H4 (cell line): Measurements from ENCODE around the gene S100A11. TPM values are rescaled to one million over a fixed set of nuclear protein-coding genes. Genes with fewer than 3 reads are reported as not detected.
A peak's percentile ranks its signal among the peaks of the same experiment; 100 is the strongest.

Experiments used
- DNase-seq: peaks from one replicate; pipeline ENCODE4 v3.0.0-alpha.2; 2015; ENCODE audit warnings: low spot score
- total RNA-seq: library from RNA; depleted of rRNA; stranded (reverse); fragments of >200 nt; shearing (Covaris generic); gene quantifications from 2 replicates; pipeline ENCODE4 v1.2.3, GENCODE V29; 2014

The S100A11 gene
- total RNA-seq, 1 experiment from 2014 or later: 488 TPM

DNA sequence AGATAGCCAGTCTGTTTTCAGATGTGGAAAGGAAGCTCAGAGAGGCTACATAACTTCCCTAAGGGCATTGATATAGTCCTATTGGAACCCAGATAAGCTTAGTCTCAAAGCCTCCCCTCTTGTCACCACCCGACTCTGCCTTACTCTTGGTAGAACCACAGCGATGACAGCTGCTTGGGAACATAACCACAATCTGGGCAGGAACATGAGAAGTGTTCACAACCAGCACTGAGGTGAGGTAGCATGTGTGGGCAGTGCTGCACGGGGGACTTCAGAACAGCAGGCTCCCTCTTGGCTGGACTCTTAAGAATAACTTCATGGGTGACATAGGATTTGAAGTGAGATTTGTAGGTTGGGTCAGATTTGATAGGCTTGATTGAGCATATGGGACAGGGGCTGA, 33.8 kb downstream of the S100A11 start:
- DNase-seq: no peak

DNA sequence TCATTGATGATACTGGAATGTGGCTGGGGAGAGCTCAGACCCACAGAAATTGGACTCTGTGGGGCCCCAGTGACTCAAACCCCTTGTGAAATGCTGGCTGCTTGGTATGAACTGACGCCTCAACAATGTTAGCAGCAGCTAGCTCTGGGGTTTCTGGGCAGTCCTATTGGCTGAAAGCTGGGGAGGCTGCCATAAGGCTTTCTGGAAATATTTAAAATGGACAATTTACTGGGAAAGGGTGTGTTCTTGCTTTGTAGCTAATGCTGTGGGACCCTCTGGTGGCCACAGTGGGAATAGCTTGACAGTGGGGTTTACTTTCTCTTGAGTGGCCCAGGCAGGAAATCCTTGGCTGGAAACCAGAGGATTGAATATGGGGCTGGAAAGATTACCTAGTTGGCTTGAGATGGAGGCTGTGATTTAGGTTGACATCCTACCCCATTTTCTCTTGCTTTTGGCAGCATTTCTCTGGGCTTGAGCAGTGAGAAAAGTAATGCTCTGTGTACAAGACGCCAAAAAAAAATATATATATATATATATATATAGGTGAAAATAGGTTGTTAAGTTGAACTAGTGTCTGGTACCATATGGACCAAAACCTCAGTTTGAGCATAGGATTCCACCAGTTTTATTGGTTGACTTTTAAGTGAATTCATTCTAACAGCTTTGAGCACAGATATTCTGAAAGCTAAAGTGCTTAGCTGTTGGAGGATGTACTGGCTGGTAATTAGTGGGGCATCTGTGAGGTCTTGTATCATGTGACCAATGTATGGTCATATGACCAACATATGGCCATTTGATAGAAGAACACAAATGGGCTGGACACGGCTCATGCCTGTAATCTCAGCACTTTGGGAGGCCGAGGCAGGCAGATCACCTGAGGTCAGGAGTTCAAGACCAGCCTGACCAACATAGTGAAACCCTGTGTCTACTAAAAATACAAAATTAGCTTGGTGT, 34.9 kb downstream of the S100A11 start:
- DNase-seq: peak; percentile 86

DNA sequence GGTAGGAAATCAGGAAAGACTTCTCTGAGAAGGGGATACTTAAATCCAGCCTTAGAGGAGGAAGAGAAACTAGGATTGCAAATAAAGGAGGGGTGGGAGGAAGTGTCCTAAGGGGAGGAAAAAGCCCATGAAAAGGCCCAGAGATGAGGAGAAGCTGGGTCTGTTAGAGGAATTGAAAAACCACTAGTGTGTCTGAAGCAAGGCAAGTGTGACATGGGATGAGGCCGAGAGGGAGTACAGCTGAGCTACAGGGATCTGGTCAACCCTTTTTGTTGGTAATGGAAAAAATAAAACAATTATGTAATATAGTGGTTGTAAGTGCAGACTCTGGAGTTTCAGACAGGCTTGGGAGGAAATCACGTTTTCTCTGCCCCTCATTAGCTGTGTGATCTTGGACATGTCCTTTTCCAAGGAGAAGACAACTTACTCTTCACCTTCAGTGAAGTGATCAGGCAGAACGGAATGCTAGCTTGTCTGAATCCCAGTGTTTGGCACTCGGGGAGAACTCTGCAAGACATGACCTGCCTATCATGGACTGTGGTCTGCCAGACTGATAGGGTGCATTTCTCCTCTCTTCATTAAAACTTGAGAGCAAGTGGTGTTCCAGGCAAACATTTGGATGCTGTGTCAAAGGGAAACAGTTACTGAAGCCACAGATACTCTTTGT, 35.7 kb downstream of the S100A11 start:
- DNase-seq: no peak

DNA sequence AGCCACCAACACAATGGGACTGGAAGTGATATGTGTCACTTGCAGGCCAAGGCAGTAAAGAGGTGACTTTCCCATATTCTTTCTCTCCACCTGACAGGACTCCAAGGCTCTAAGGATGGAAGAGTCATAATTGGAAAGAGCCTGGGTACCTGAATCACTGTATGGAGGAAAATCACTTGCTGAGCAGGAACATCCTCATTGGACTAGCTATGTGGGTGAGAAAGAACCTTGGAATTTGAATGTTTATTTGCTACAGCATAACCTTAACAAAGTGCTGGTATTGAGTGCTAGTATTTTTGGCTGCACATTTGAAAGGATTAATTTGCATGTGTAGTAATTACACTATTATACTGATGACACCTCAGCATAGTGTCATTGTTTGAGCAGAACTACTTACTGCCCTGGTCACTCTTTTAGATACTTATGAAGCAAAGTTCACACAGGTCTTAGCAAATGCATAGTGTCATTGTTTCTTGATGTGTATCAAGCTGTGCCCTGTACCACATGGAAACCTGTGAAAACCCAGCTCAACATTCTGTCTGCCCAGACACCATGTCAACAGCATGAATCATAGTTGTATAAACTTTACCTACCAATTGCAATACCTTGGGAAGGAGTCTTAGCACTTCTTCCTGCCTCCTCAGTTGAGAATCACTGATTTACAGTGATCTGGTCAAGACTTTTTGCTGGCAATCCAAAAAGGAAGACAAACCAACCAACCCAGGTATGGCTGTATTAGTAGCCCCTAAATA, 38.0 kb downstream of the S100A11 start:
- peak; percentile 30 for DNase-seq

DNA sequence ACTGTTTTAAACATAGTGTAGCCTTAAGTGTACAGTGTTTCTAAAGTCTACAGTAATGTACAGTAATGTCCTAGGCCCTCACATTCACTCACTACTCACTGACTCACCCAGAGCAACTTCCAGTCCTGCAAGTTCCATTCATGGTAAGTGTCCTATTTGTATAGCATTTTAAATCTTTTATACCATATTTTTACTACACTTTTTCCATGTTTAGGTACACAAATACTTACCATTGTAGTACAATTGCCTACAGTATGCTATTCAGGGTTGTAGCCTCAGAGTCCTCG, 39.6 kb downstream of the S100A11 start:
- no peak for DNase-seq

DNA sequence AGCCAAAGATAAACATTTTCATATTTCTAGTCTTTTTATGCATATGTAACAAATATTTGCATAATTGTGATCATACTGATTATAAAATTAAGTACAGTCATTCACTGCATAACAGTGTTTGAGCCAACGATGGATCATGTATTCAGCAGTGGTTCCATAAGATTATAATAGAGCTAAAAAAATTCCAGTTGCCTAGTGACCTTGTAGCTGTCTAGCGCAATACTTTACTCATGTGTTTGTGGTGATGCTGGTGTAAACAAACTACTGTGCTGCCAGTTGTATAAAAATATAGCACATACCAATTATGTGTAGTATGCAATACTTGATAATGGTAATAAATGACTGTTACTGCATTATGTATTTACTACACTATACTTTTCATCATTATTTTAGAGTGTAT, 41.0 kb downstream of the S100A11 start:
- peak; percentile 50 for DNase-seq

DNA sequence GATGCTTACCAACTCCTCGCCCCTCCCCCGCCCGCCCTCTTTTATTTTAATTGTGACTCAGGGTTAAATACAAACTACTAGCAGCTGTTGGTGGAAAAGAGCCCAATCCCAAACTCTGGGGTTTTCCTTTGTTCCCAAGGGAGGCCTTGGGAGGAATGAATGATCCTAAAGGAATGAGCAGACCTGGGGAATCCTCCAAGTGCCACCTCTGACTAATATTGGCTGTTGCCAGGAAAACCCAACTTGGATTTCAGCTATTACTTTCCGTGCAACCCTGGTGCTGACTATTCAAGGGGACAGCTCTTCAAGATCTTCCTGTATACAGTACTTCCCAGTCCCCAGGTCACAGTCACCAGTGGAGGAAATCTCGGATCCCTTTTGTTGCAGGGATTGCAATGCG, 41.8 kb downstream of the S100A11 start:
- peak; percentile 87 for DNase-seq

DNA sequence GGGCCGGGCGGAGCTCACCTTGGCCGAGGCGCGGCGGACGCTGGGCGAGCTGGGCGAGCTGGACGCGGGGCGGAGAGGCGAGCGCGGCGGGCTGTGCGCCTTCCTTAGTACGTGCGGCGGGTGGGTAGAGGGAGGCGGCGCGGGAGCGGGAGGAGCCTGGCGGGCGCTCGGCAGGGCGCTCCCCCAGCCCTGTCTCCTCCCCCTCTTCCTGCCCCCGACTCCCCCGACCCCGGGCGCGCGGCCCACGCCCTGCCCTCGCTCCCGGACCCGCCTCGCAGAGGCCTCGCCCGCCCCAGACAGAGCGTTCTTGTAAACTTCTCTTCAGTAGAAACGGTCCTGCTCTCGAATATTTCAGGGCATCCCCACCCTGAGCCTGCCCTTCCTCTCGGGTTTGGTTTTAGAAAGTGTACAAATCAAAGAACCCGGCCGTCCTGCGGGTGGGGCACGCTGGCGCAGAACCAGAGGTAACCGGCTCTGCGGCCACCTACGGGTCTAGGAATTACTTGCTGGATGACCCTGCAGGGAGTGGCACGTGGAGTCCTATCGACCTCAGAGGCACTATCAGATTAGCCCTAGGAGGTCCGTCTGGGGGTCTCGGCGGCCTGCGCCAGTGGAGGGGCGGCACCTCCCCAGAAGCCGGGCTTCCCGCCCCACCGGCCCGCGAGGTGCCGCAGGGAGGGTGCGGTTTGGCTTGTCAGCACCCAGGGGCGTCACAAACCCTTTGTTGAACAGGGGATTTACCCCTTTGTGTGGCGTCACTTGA, 42.9 kb downstream of the S100A11 start, which contains the start of gene S100A10:
TSS of gene S100A10 (minus strand) at position 126 of the 763 bp plus-strand sequence. CDS start 7,629 bp downstream, outside the sequence.
- DNase-seq: peak; percentile 60

DNA sequence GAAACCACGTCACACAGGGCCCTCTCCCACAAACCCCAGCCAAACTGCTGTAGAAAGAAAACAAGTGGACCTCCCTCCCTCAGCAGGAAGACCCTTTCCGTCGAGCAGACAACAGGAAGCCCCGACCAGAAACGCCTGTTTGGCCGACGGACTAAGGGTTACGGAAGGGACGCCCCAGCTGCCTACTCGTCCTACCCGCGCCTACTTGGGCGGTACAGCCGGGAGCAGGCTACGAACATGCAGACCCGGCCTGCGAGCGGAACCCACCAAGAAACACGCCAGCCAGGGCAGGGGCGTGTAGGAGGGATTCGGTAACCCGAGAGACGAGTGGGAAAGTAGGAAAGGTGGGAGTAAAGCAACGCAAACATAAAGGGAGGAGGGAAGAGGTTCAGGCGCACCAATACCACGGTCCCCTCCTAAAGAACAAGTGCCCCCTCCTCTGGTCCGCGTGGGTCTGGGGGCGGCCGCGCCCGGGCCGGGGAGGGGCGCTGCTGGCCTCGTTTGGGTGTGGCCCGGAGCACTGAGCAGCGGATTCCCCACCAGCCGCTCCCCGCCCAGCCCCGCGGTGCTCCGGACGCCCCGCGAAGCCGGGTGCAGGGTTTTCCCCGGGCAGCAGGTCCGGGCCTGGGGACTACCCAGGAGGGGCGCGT, 43.6 kb downstream of the S100A11 start:
- DNase-seq: no peak

DNA sequence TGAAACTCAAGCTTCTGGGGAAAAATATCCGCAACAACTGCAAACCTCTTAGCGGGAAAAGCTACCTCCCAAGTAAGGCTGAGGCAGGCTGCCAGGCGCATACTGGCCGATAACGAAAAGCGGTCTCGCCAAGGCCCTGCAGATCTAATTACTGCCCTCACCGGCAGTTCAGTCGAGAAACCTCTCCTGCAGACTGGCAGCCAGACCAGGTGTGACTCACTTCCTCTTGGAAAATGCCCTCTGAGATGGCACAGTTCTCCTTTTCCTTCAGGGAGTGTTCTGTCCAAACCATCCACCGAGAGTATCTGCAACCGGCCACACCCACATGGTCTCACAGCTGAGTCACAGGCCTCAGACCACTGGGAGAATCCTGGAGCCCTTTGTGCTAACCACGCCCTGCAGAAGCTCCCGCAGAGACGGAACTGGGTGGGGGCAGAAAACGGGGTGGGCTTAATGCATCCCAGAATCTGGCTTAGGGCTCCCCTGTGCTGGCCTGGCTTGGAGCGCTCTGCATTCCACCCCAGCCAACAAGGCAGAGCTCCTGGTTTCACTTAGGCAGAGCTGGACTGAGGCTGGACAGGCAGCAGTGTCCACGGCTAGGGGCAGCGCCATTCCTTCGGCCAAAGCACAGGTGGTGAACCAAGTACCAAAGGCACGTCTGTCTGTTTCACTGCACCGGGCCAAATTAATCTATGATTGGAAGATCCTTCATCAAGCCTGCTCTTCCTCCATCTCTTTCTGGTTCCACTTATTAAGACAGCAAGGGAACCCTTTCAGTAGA, 44.3 kb downstream of the S100A11 start:
- DNase-seq: peak; percentile 98

DNA sequence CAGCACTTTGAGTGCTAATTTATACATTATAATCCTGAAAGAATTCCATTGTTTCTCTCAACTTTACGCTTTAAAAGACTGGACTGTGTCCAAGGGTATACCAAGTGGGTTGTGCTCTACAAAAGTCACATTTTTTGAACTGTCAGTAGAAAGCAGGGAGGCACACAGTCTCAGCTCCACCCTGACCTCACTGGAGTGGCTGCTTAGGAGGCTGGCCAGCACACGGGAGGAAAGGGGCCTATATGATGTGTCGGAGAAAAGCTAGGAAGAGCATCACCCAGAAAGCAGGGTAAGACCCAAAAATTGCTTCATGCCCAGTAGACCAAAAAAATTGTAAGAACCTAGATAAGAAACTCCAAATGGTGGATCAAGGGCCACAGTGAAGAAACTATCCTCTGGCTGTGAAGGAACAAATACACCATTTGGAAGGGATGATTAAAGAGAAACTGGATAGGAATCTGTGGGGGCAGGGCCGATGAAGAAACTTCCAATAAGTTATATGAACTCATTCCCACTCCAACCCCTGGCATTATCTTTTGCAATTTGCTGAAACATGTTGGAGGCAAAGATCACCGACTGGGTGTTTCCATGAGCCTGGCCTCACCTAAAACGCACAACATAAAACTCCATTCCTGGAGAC, 45.0 kb downstream of the S100A11 start:
- DNase-seq: no peak

DNA sequence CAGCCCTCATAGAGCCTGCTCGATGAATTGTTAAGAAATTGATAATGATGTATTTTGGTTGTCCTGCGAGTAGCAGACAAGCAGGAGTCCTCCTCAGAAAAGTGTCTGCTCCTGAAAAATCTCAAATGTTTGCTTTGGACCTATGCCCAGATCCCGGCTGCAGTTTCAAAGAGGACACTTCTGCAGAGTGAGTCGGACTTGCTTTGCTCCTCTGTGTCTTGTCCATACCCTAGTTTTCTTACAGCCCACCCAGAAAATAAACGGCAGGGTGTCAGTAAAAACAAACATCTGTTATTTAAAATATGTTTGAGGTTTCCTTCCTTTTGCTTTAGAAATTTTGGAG, 46.0 kb downstream of the S100A11 start:
- peak; percentile 46 for DNase-seq

DNA sequence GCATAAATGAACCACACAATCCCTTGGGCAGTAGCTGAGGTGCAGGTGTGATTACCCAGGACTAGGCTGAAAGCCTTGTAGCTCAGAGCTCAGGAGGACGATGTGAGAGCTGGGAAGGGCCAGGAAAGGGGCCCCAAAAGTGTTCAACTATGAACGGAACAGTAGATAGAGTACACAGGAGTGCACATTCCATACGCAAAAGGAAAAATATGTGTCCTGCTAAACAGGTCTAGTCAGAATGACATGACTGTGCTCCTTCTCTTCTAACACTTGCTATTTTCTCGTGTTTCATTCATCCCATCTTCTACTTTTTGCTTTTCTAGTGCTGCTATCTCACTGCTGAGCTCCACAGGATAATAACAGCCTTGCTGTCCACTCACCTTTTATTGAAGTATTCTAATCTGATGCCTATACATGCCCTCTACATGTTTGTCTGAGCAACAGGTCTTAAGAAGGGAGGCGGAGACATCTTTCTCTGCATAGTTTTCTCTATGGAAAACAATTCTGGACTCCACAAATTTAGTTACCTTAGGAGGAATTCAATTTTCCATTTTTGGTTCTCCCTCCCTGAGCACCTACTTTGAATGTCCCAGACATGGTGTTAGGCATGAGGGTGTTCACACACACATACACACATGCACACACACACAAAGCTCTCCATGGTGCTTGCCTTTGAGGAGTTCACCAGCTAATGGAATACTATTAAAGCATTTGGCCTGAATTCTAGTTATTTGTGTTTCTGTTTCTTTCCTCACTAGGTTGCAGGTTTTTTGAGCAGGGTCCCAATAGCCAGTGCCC, 46.5 kb downstream of the S100A11 start:
- DNase-seq: no peak

DNA sequence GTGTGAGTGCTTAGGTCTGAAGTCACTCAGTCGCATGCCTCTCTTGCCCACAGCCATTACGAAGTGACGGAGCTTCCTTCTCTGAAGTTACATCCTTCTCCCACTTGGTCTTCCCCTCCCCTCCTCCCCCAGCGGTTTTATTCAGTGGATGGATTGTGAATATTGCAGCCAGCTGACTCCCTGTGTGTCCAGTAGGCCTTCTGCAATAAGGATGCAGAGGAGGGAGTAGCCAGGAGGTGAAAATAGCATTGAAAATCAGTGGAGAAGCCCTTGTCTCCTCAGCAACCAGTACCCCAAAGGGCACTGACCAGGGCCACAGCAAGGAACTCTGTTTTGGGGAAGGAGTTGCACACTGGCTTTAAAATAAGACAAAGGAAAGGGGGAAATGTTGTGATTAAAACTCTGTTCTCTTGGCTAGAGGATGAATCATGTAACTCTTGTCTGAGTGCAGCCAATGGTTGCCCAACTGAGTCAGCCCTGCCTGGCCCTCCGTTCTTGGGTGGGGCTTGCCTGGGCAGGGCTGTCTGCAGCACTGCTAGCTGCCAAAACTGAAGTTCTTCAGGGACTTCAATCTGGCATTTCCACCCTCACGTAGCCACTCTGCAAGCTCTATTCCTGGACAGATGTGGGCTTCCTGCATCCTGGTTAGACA, 47.5 kb downstream of the S100A11 start:
- peak; percentile 71 for DNase-seq

DNA sequence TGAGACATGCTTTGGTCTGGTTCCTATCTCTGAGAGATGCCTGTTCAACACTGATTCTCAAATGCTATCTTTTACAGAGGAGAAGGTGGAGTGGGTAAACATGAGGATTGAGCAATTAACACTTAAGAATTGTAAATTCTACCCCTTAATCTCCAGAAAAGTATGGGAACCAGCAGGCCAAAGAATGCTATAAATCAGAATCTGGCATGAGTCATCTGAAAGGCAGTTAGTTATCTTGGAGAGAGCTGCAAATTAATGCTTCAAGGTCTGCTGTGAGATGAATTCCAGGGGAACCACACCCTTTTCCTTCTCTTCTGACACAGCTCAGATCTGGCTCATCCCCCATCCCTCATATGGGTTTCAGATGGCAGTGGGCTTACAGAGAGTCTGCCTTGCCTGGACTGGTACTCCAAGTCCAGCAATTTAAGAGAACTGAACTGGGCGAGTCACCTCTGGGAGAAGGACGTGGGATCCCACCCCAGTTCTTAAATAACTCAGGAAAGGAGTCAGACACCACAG, 48.3 kb downstream of the S100A11 start:
- DNase-seq: peak; percentile 56

DNA sequence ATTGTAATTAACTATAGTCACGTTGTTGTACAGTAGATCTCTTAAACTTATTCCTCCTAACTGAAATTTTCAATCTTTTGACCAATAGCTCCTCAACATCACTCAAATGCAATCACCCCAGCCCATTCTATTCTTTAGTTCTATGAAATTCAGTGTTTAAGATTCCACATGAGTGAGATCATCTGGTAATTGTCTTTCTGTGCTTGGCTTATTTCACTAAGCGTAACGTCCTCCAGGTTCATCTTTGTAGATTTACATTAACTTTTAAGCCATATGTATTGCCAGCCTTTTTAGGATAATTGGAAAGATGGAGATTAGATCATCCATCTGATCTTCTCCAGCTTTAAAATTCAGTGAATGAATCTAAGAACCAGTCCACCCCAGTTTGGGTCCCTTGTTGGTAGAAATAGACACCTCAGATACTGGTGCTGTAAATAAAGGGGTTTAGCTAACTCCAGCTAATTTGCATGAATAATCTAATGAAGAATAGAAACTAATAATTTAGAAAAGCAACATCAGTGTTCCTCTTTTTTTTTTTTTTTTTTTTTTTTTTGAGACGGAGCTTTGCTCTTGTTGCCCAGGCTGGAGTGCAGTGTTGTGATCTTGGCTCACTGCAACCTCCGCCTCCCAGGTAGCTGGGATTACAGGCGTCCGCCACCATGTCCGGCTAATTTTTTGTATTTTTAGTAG, 50.2 kb downstream of the S100A11 start:
- no peak for DNase-seq

DNA sequence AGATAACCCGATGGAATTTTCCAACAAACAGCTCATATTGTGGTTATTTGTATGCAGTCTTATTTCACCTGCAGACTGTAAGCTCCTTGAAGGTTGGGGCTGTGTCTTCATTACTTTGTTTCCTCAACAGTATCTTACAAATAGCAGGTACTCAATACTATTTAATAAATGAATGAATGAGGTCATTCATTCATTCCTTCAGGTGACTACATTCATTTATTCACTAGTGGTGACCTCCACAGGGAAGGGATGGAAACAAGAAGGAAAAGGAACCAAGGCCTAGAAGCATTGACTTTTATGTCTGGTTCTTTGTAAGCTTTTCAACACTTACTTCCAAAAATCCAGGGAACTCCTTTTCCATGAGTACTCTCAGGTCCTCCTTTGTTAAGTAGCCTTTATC, 51.0 kb downstream of the S100A11 start:
- no peak for DNase-seq

DNA sequence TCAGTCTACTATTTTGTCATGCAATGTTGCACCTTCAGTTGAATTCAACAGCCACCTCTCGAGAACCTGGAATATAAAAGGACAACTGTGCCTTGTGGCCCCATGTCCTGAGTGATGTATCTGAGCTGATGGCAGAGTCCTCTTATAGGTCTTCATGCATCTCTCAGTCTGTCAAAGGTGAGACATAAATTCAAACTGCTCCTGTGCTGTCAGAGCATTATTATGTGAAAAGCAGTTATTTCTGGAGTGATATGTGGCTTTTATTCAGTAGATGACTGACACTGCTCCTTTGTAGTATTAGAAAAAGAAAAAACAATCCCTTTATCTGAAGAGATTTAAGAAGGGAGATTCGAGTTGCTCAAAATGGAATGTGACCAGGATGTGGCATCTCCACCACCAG, 51.5 kb downstream of the S100A11 start:
- DNase-seq: no peak
